ENCODE results near the gene EPHB1. TPM values are rescaled to one million over a fixed set of nuclear protein-coding genes. Genes with fewer than 3 reads are reported as not detected.
"Not testable (repeated sequence)": the region's sequence is repeated elsewhere in the genome, so short reads cannot be mapped to it uniquely, and the experiment has no call there.

Gene EPHB1
- total and polyA plus RNA-seq, 2 donors (not counting 3 experiments of a cell fraction or from before 2014, with no cell fraction given), result 1.3 to 5.2 TPM

DNA sequence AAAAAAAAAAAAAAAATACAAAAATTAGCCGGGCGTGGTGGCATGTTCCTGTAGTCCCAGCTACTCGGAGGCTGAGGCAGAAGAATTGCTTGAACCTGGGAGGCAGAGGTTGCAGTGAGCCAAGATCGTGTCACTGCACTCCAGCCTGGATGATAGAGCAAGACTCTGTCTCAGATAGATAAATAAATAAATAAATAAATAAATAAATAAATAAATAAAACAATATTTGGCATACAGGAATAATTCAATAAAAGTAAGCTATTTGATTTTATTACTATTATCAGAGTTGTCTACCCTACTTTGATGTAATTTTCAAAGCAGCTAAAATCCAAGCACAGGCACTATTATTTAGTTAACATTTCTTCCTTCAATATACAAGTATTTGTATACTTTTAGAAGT lies 319.5 kb downstream of the EPHB1 start:
- BruUV-seq (replicated peaks); POLR2A ChIA-PET; H3K4me1 ChIP-seq (ENCODE audit: control insufficient read depth, extremely low read depth, insufficient read depth, low read length); H2AFZ ChIP-seq (ENCODE audit: low read depth, low read length); H3K4me3 ChIP-seq (replicated peaks in 1 of 3; ENCODE audit: insufficient read depth in 1 of 3, low read depth in 1 of 3, low read length in 3 of 3); dilution Hi-C loops (cut with MboI; ENCODE audit: extremely low pct_ligation_motif_present, low sequenced_read_pairs); H3K27me3 ChIP-seq (ENCODE audit: control insufficient read depth in 2 of 2, insufficient read depth in 2 of 2, low read length in 2 of 2); H3K9ac ChIP-seq (replicated peaks; ENCODE audit: extremely low read depth, insufficient read depth, low read length); DNase-seq (ENCODE audit: low read depth, low spot score); FAIRE-seq; H3K9me3 ChIP-seq (replicated peaks; ENCODE audit: control insufficient read depth, insufficient read depth, low read length); H4K20me1 ChIP-seq (replicated peaks; ENCODE audit: control insufficient read depth, extremely low read depth, insufficient read depth, low read length); H3K79me2 ChIP-seq (ENCODE audit: control insufficient read depth, insufficient read depth, low read length); H3K9me1 ChIP-seq (replicated peaks; ENCODE audit: control insufficient read depth, extremely low read depth, insufficient read depth, low read length); H3K27ac ChIP-seq (ENCODE audit: insufficient read depth, low read depth, low read length); H3K36me3 ChIP-seq (ENCODE audit: control insufficient read depth in 2 of 2, extremely low read depth in 1 of 2, insufficient read depth in 2 of 2, low read length in 2 of 2); intact Hi-C loops (cut with micrococcal nuclease); H3K4me2 ChIP-seq (ENCODE audit: insufficient read depth, low read length); CTCF ChIA-PET: not testable (repeated sequence)

DNA sequence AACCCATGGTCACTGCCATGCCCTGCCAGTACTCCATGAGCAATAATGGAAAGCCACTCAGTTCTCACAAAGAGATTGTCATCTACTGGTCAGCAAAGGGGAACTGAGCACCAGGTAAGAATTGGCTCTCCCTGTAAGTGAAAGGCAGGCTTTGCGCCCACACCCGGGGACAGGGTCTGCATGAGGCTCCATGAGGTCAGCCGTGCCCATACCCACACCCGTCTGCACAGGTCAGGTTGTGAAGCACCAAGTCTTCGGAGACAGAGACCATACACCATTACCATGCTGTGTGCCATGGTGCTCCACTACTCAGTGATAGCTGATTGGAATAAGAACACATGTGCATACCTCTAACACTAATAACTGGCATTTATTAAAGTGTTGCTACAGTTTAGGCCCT lies 322.9 kb downstream of the EPHB1 start:
- intact Hi-C loops (cut with micrococcal nuclease), result no loop called here
- CTCF ChIA-PET, result no interaction called here
- no peaks in the 10 kb centered on the region for H3K27me3 ChIP-seq (ENCODE audit: control insufficient read depth in 2 of 2, insufficient read depth in 2 of 2, low read length in 2 of 2)
- dilution Hi-C loops (cut with MboI; ENCODE audit: extremely low pct_ligation_motif_present, low sequenced_read_pairs), result no loop called here
- H2AFZ ChIP-seq (ENCODE audit: low read depth, low read length), result no peak overlapping the region
- FAIRE-seq, result no peak
- no peak for TF ChIP-seq POLR2AphosphoS5 (IDR thresholded peaks at IDR 0.05; ENCODE audit: insufficient read depth, low read depth, low read length)
- TF ChIP-seq JUN (IDR thresholded peaks at IDR 0.05; ENCODE audit: borderline replicate concordance, insufficient read depth, insufficient read length, low read depth), result no peak
- no peak for TF ChIP-seq GATA2 (IDR thresholded peaks at IDR 0.05; ENCODE audit: insufficient read depth, insufficient read length, low read depth, low read length)
- no peak for TF ChIP-seq EZH2 (IDR thresholded peaks at IDR 0.05; ENCODE audit: borderline replicate concordance, low read depth, low read length, severe bottlenecking)
- no peak for TF ChIP-seq MYC (IDR thresholded peaks at IDR 0.05; ENCODE audit: low read depth, low read length)
- TF ChIP-seq POLR2A (IDR thresholded peaks at IDR 0.05; ENCODE audit: low read depth, low read length), result no peak
- no peaks in the 10 kb centered on the region for H4K20me1 ChIP-seq (replicated peaks; ENCODE audit: control insufficient read depth, extremely low read depth, insufficient read depth, low read length)
- no peak overlapping the region for H3K9ac ChIP-seq (replicated peaks; ENCODE audit: extremely low read depth, insufficient read depth, low read length)
- no TSS peak for BruUV-seq (replicated peaks)
- H3K27ac ChIP-seq (ENCODE audit: insufficient read depth, low read depth, low read length), result no peak overlapping the region
- POLR2A ChIA-PET, result no interaction called here
- no peaks in the 10 kb centered on the region for H3K9me1 ChIP-seq (replicated peaks; ENCODE audit: control insufficient read depth, extremely low read depth, insufficient read depth, low read length)
- no peaks in the 10 kb centered on the region for H3K79me2 ChIP-seq (ENCODE audit: control insufficient read depth, insufficient read depth, low read length)
- no peak overlapping the region for H3K4me2 ChIP-seq (ENCODE audit: insufficient read depth, low read length)
- H3K4me3 ChIP-seq (replicated peaks in 1 of 3; ENCODE audit: insufficient read depth in 1 of 3, low read depth in 1 of 3, low read length in 3 of 3), result no peak overlapping the region
- H3K4me1 ChIP-seq (ENCODE audit: control insufficient read depth, extremely low read depth, insufficient read depth, low read length), result no peaks in the 10 kb centered on the region
- H3K9me3 ChIP-seq (replicated peaks; ENCODE audit: control insufficient read depth, insufficient read depth, low read length), result peaks cover 4% of the 10 kb centered on the region
- no peak for DNase-seq (ENCODE audit: low read depth, low spot score)
- H3K36me3 ChIP-seq (ENCODE audit: control insufficient read depth in 2 of 2, extremely low read depth in 1 of 2, insufficient read depth in 2 of 2, low read length in 2 of 2), result no peaks in the 10 kb centered on the region
